Neural progenitor cell (in vitro differentiated cells): ENCODE measurements around the gene SLC10A3.

Experiments used
- CTCF ChIP-seq: fragments of 200-600 bp; sonication (generic); IDR thresholded peaks from 2 replicates; pipeline ENCODE4 v1.5.1; 2017; ENCODE audit warnings: antibody characterized with exemption, mild to moderate bottlenecking
- EZH2phosphoT487 ChIP-seq: fragments of 200-600 bp; sonication (generic); IDR thresholded peaks from 2 replicates; pipeline ENCODE4 v1.6.1; 2017; ENCODE audit warnings: antibody characterized with exemption

- TF ChIP-seq CTCF = no peak
- no peak for TF ChIP-seq EZH2phosphoT487
Measured at GRCh38 chrX:154444755-154445246, 45.6 kb downstream of the SLC10A3 start.
